Measurements from ENCODE around the gene RUNX2.
A peak's percentile ranks its signal among the peaks of the same experiment; 100 is the strongest.

The RUNX2 gene

GRCh38 chr6:45642331-45643125 lies 314.4 kb downstream of the RUNX2 start:
- intact Hi-C loops (cut with DNase I), result no loop called here
- no peak for DNase-seq

- DNase-seq, result no peak
- intact Hi-C loops (cut with DNase I), result no loop called here
Observed at GRCh38 chr6:45643126-45643525, 315.0 kb downstream of the RUNX2 start.

GRCh38 chr6:45644720-45645119 lies 316.6 kb downstream of the RUNX2 start:
- DNase-seq, result no peak
- intact Hi-C loops (cut with DNase I), result no loop called here

GRCh38 chr6:45645302-45645701 lies 317.2 kb downstream of the RUNX2 start:
- DNase-seq, result no peak
- intact Hi-C loops (cut with DNase I), result no loop called here

- intact Hi-C loops (cut with DNase I), result no loop called here
- DNase-seq, result peak in 2 of 42 donors; percentile 21 to 42
Observed at GRCh38 chr6:45647341-45648261, 319.5 kb downstream of the RUNX2 start.

- no peak for DNase-seq
- intact Hi-C loops (cut with DNase I), result no loop called here
Observed at GRCh38 chr6:45648262-45648620, 320.1 kb downstream of the RUNX2 start.

GRCh38 chr6:45650524-45651135 lies 322.5 kb downstream of the RUNX2 start:
- no peak for DNase-seq
- intact Hi-C loops (cut with DNase I), result no loop called here

DNA sequence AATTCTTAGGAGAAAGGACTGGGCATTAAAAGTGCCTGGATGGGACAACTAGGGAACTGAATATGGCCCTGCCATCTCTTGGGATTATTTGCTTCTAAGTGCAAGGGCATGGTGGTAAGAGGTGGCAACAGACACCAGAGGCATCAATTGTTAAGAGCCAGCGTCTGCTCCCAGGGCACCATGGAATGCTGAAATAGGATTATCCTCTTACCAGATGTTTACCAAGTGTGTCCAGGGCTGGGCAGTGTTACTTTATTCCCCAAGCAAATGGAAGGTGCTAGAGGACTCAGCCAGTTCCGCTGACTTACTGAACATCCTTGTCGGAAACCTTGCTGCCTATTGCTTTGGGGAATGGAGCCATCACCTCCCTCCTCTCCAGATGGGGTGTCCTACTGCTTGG lies 323.2 kb downstream of the RUNX2 start:
- intact Hi-C loops (cut with DNase I), result no loop called here
- no peak for DNase-seq

DNA sequence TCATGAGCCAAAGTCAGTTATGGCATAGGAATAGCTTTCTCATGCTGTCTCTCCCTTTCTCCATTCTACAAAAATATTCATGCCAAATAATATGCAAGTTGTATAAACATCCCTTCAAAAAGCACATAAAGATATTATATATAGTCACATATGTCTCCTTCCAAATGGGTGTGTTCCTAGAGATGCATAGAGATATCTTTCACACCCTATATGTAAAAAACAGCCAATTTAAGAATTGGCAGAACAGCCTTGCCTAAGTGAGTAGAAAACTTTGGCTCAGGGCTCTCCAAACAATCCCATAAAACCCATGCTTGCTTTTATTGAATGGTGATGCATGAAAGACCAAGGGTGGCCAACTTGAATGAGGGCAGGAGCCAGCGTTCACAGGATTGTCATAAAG lies 324.3 kb downstream of the RUNX2 start:
- DNase-seq, result no peak
- intact Hi-C loops (cut with DNase I), result no loop called here

DNA sequence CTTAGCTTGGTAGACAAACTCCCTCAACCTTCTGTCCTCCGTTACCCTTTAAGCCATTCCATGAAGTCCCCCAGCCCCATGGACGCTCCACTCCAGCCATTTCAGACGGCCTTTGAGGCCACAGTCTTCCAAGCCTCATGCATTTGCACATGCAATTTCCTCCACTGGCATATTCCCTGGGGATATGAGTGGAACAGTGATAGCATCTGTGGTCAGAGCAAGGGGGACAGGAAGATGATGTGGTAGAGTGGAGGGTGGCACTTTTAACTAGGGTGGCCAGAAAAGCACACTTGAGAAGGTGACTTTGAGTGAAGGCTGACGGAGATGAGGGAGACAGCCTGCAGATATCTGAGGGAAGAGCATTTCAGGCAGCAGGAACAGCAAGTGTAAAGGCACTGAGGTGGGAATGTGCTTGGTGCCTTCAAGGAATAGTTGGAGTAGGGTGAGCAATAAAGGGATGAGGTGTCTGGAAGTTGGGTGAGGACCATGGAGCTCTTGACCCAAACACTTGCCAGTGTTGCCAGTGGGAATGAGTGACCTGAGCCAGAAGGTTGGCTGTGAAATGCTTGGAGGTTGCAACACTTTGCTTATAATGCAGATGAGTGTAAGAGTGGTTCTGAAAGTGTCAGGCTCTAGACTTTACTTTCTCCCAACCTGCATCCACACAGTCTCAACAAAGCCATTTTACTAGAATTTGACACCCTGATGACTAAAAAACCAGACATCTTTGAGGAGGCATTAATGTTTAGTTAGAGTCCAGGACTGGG lies 325.2 kb downstream of the RUNX2 start:
- intact Hi-C loops (cut with DNase I), result no loop called here
- no peak for DNase-seq

- no peak for DNase-seq
- intact Hi-C loops (cut with DNase I), result no loop called here
Observed at GRCh38 chr6:45654673-45655072, 326.5 kb downstream of the RUNX2 start.

DNA sequence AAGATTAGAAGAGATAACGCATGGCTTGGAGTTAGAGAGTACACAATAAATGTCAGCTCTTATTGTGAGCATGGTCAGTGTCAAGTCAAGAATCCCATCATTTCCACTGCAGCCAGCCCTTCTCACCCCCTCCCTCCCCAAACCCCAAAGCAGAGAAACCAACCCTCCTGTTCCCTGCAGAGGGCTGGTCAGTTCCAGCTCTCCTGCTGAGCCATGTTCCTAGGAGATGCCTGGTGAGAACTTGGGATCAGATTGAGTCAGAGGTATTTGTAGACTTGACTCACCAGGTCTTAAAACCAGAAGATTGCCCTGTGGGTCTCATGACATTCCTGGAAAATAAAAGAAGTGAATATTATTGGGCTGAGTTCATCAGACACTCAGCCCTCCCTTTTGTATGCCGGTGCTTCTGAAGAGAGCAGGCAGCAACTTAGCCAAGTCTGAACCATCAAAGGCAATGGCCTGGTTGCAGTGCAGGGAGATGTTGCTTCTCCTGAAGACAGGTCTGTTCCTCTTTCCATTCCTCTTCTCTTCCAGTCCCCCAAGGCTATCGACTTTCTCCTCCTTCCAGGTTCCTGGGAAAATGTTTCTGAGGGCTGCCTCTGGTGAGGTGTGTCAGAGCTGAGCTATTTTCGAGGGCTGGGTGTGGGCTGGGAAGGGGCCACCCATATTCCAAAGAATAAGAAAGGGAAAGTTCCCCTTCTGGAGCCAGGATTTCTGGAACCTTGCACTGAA lies 327.8 kb downstream of the RUNX2 start:
- peak in 1 of 42 donors; percentile 24 for DNase-seq
- intact Hi-C loops (cut with DNase I), result no loop called here

DNA sequence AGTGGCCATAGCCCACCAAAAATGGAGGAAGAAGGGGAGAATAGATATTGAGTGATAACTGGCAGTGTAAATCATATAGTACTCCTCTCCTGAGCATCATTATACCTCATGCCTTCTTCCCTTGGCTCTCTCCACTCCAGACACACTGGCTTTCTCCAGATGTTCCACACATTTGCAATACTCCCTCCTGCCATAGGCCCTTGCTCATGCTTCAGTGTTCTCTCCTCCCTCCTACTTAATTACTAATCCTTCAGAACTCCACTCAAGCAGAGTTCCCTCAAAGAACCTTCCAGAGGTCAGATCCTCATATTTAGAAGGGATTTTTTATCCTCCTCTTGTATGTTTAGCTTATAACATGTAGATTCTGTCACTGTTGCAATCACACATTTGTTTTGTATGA lies 329.1 kb downstream of the RUNX2 start:
- intact Hi-C loops (cut with DNase I), result no loop called here
- DNase-seq, result no peak

DNA sequence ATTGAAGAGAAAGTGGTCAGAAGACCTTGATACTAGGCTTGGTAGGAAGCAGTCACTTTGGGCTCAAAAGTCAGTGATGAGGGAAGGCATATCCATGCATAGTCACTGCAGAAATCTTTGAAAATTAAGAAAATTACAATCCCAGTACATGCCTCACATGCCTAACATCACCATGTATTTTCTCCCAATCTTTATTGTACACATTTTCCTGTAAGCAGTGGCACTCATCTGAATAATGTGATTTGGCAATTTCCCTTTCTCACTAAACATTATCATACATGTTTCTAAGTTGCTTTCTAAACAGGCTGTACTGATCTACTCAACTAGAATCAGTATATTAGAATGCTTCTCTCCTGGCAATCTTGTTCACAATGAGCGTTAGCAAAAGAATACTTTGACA lies 330.3 kb downstream of the RUNX2 start:
- DNase-seq, result no peak
- intact Hi-C loops (cut with DNase I), result no loop called here

GRCh38 chr6:45658958-45659357 lies 330.8 kb downstream of the RUNX2 start:
- no peak for DNase-seq
- intact Hi-C loops (cut with DNase I), result no loop called here

GRCh38 chr6:45661661-45662060 lies 333.5 kb downstream of the RUNX2 start:
- intact Hi-C loops (cut with DNase I), result no loop called here
- no peak for DNase-seq

DNA sequence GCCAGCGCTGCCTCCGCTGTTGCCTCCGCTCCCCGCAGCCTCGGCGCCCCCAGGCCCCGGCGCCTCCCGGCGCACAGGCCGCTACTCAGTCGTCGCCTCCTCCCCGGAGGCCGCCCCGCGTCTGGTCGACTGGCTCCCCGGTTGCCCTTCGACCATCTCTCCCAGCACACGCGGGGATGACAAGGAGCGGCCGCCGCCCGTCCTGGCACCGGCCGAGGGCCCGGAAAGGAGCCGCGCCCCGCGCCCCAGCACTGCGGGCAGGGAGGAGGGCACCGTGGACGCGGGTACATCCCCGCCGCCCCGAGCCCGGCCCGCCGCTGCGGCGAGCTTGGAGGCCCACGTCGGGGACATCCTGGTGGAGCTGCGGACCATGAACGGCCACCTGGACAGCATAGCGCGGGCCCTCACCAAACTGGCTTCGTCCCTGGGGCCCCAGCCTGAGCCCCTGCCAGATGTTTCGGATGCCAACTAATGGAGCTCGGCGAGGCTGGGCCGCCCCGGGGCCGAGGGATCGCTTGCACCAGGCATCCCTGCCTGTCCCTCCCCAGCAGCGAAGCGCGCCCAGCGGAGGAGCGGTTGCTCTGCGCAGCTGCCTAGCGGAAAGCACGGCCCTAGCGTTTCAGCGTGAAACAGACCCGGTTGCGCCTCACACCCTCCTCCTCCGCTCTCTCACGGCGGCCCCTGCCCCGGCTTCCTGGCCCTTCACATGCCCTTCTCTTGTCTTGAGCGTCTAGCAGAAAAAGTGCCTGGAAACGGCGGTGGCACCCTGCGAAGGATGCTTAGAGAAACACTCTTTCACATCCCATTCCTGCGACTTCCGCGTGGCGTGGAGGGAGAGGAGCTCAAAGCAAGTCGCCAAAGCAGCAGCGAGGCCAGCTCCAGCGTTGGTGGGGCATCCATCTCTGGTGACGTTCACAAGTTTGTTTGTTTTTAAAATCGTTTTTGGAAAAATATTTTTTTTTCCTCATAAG lies 335.4 kb downstream of the RUNX2 start:
- intact Hi-C loops (cut with DNase I), result no loop called here

More for the DNA sequence above, 335.4 kb downstream of the RUNX2 start:
- DNase-seq, result peak in 41 of 42 donors; percentile 20 to 72 (median 50)
